SK-N-MC (cell line): ENCODE results near the gene FXYD5.

Experiments
- EZH2 ChIP-seq: fragments of 200-600 bp; sonication (generic); IDR thresholded peaks from one replicate; pipeline ENCODE4 v1.6.1; 2017; ENCODE audit warnings: antibody characterized with exemption
- FOXP2 ChIP-seq: optimal IDR thresholded peaks from 2 replicates; pipeline ENCODE3; 2011; ENCODE audit warnings: mild to moderate bottlenecking, moderate library complexity; ENCODE audit not compliant: insufficient read depth; ENCODE audit errors: extremely low read length, control extremely low read depth
- POLR2AphosphoS5 ChIP-seq: IDR thresholded peaks from 2 replicates; pipeline ENCODE4 v1.6.1; 2012; ENCODE audit warnings: mild to moderate bottlenecking, low read depth, low read length, borderline replicate concordance

DNA sequence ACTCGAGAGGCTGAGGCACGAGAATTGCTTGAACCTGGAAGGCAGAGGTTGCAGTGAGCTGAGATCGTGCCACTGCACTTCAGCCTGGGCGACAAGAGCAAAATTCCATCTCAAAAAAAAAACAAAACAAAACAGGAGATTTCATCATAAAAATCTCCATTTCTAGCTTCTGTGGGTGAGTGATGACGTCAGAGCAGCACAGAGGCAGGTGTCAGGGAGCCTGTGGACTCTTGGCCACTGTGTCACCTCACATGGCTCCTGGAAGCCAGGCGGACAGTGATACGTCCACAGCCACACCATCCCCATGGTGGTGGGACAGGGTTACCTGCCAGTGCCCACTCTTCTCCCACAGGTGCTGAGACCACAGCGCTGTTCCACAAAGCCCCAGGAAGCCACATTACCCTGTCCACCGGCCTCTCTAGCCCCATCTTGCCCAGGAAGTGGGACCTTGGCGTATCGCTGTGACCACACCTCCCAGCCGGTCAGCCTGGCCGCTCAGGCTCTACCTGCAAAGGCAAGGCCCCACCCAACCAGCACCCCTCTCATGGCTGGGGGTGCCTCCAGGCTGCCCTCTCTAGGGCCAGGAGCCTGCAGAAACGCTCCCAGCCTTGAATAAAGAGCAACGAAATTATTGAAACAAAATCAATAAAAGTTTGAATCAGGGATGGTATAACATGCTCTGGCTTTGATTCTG, 41.4 kb upstream of the FXYD5 start:
- TF ChIP-seq POLR2AphosphoS5 (no peak), EZH2 (no peak), FOXP2 (no peak)
